RCC 7860 (cell line): ENCODE results near the gene HEBP2.

Experiments used
- DNase-seq: peaks from one replicate; pipeline ENCODE4 v3.0.0-alpha.2; 2015; ENCODE audit warnings: low spot score
- FAIRE-seq: peaks from 2 replicates; lab custom pipeline; 2012; peaks lifted over from hg19 to GRCh38; lab: Jason Lieb, UNC

Gene HEBP2

GRCh38 chr6:138450445-138450844, 46.4 kb downstream of the HEBP2 start:
- FAIRE-seq, result no peak

GRCh38 chr6:138451043-138451442, 47.0 kb downstream of the HEBP2 start:
- FAIRE-seq, result no peak
- no peak for DNase-seq

More at GRCh38 chr6:138450445-138450844, 46.4 kb downstream of the HEBP2 start:
- DNase-seq, result no peak

- DNase-seq (no peak), FAIRE-seq (no peak)
Observed at GRCh38 chr6:138454981-138455706, 51.1 kb downstream of the HEBP2 start.

GRCh38 chr6:138455746-138456400, 51.9 kb downstream of the HEBP2 start:
- no peak for FAIRE-seq
- DNase-seq, result peak; percentile 5

GRCh38 chr6:138456401-138456790, 52.4 kb downstream of the HEBP2 start:
- FAIRE-seq, result no peak
- DNase-seq, result no peak

GRCh38 chr6:138461647-138462046, 57.6 kb downstream of the HEBP2 start:
- no peak for DNase-seq
- no peak for FAIRE-seq

GRCh38 chr6:138464085-138464484, 60.1 kb downstream of the HEBP2 start:
- DNase-seq (no peak), FAIRE-seq (no peak)

GRCh38 chr6:138465007-138465645, 61.1 kb downstream of the HEBP2 start:
- peak; percentile 84 for DNase-seq
- peak; percentile 90 for FAIRE-seq

GRCh38 chr6:138467901-138468300, 63.9 kb downstream of the HEBP2 start:
- no peak for DNase-seq
- FAIRE-seq, result no peak

- peak; percentile 39 for DNase-seq
- FAIRE-seq, result no peak
Observed at GRCh38 chr6:138468320-138469015, 64.4 kb downstream of the HEBP2 start.
